NOMO-1 treated with DMSO at 0.1 percent for 48 hours (cell line): ENCODE data around the gene NALCN.

Source experiments
- DNase-seq: peaks from one replicate; lab custom pipeline; 2025; ENCODE audit not compliant: unreplicated experiment; lab: John Stamatoyannopoulos, UW

The NALCN gene

DNA sequence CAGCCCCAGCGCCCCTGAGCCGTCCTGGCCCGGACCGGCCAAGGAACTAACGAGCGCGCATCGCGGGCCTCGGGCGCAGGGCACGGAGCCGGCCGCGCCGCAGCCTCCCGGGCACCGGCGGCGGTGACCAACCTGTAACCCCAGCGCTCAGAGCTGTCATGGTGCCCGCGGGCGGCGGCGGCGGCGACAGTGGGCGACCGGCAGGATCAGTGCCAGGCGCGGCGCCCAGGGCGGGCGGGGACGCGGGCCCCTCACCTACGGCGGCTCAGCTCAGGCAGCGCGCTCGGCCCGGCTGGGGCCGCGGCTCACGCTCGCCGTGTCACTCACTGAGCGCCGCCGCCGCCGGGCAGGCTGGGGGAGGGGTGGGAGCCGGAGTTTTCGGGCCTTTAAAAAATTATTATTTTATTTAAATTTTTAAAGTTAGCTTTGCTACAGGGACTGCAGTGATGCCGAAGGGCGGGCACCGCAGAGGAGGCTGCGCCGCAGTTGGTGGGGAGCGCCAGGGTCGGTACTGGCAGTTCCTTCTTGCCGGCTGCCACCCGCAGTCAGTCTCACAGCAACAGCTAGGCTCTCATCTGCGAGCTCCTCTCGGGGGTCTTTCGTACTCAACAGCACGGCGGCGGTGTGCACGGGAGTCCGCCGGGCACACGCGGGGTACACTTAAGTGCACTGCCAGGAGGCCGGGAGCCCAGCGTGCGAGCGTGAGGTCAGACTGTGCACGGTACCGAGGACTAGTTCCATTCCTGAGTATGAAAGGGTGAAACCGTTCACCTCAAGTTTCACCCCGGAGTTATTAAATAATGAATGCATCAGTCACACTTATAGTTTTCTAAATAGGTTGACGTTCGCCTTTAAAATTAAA lies at the start of gene NALCN:
TSS of gene NALCN (minus strand) at position 328 of the 862 bp plus-strand sequence. CDS start 17,382 bp downstream, outside the sequence.
- DNase-seq, result no peak

- DNase-seq, result no peak
Measured at GRCh38 chr13:101465877-101466276, 49.6 kb upstream of the NALCN start.

DNA sequence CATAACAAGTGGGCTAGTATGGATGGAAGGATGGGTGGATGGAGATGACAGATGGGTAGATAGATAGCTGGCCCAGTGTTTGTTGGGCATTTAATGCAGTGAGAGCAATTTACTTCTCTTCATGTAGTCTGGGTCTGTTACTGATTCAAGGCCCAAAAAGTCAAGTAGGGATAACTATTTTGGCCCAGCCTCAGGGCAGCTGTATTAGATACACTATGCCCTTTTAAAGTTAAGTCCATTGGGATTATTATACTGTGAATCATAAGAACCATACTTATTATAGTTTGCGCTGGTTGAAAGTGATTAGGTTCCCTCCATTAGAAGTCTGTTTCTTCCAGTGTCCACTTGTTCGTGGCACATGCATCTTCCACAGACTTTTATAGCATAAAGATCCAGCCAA lies 40.9 kb upstream of the NALCN start:
- DNase-seq, result no peak

GRCh38 chr13:101455863-101456262 lies 39.6 kb upstream of the NALCN start:
- no peak for DNase-seq

- no peak for DNase-seq
Measured at GRCh38 chr13:101454767-101455166, 38.5 kb upstream of the NALCN start.

- no peak for DNase-seq
Measured at GRCh38 chr13:101453784-101454201, 37.5 kb upstream of the NALCN start.

DNA sequence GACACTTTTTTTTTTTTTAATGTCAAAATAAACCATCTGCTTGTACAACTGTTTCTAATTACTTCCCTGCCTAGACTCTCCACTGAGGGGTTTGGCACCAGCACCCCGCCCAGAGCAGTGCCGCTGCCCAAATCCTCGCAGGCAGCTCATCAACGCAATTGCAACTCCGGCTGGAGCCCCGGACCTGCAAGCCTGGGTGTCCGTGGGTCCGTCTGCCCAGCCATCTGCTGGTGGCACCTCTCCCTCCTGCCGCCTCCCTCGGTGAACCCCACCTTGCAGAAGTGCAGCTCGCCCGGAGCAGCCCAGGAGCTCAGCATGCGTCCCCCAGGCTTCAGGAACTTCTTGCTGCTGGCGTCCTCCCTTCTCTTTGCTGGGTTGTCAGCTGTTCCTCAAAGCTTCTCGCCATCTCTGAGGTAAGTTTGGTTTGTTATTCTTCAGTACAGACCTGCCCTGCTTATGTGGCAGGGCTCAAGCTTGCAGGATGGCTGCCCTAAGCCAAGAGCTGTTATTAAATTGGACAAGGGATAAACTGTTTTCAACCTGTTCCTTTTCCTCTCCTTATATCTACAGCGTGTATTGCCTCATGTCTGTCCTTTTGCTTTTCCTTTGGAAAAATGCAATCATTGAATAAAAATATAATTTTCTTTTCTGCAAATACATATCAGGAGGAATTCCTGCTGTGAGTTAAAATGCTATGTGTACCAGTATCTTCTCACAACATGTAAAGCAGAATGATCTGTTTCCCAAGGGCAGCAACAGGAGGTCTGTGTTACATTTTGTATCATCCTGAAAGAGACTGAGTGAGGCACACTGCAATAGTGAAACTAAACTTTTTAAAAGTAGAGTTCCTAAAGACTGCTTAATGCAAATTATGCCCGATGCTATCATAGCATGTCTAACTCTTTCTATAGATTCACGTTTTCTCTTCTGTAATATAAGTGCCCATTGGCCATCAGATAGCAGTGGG lies 36.5 kb upstream of the NALCN start, which contains the start of gene ITGBL1:
TSS of gene ITGBL1 (plus strand) at position 157 of the 967 bp plus-strand sequence. CDS start at position 316, 159 bp downstream.
- no peak for DNase-seq

GRCh38 chr13:101451641-101452040 lies 35.3 kb upstream of the NALCN start:
- DNase-seq, result no peak

GRCh38 chr13:101450749-101451130 lies 34.4 kb upstream of the NALCN start:
- DNase-seq, result no peak

GRCh38 chr13:101449790-101450748 lies 33.8 kb upstream of the NALCN start:
- DNase-seq, result no peak

DNA sequence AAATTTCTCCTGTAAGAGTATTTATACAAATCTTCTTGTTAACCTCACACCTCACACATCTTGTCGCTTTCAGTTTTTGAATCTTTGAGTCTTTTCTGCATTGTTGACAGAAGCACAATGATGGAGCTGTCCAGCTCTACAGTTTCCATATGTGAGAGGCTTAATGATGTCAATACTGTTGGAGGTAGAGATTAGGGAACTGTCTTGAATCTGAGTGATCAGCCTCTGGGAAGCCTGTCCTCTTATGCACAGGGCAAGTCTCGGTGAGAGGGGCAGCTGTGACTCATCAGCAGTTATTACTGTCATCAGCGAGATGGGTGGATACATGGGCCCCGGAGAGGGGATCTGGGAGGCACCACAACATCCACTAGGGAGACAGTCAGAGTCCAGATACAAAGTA lies 31.5 kb upstream of the NALCN start:
- no peak for DNase-seq

GRCh38 chr13:101434486-101434885 lies 18.2 kb upstream of the NALCN start:
- no peak for DNase-seq

GRCh38 chr13:101433895-101434294 lies 17.6 kb upstream of the NALCN start:
- DNase-seq, result no peak

GRCh38 chr13:101429733-101430132 lies 13.4 kb upstream of the NALCN start:
- DNase-seq, result no peak

DNA sequence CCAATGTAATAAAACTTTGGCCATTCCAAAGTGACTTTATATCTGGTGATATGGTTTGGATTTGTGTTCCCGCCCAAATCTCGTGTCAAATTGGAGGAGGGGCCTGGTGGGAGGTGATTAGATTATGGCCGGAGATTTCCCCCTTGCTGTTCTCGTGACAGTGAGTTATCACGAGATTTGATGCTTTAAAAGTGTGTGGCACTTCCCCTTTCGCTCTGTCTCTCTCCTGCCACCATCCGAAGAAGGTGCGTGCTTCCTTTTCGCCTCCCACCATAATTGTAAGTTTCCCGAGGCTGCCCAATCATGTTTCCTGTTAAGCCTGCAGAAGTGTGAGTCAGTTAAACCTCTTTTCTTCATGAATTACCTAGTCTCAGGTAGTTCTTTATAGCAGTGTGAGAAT lies 9.3 kb upstream of the NALCN start:
- DNase-seq, result no peak

DNA sequence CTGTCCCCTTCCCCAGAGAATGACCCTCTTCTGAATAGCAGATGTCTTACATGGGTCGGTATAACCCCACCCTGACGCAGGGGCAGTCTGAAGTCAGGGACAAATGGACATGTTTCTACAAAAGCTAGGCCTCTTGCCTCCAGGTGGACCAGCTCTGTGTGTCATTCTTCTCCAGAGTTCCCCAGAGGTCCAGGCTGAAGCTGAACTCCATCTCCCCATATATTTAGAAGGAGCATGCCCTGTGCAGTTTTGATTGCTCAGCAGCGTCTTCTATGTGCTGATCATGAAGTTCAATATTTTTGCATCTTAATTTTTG lies 8.8 kb upstream of the NALCN start:
- DNase-seq, result no peak

- DNase-seq, result no peak
Measured at GRCh38 chr13:101424381-101425155, 8.3 kb upstream of the NALCN start.

DNA sequence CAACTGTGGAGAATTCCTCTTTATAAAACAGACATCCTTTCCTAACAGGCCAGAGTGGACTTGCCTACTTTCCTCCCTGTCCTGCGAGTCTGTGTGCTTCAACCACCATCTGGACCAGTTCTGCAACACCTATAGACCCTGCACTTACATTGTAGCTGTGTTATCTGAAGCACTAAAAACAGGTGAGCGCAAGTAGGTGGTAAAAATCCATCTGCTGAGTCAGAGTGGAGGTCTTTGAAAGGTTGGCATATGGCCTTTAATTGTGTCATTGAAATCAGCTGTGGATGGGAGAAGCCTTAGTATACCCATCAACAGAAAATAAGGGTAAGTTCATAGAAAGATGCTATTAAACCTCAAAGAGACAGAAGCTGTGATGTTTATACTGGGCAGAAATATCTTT lies 7.6 kb upstream of the NALCN start:
- no peak for DNase-seq

GRCh38 chr13:101417501-101417900 lies 1.2 kb upstream of the NALCN start:
- no peak for DNase-seq

GRCh38 chr13:101417043-101417406 lies 717 bp upstream of the NALCN start:
- DNase-seq, result no peak
